GM18520 (cell line): Measurements from ENCODE around the gene CA5A.
A peak's percentile ranks its signal among the peaks of the same experiment; 100 is the strongest.
"Not testable (repeated sequence)": the region's sequence is repeated elsewhere in the genome, so short reads cannot be mapped to it uniquely, and the experiment has no call there.

Source experiments
- ATAC-seq: cut with Tn5 transposase; IDR thresholded peaks from one replicate; pipeline ENCODE4 v1.9.1; 2021; ENCODE audit not compliant: unreplicated experiment

CA5A gene

DNA sequence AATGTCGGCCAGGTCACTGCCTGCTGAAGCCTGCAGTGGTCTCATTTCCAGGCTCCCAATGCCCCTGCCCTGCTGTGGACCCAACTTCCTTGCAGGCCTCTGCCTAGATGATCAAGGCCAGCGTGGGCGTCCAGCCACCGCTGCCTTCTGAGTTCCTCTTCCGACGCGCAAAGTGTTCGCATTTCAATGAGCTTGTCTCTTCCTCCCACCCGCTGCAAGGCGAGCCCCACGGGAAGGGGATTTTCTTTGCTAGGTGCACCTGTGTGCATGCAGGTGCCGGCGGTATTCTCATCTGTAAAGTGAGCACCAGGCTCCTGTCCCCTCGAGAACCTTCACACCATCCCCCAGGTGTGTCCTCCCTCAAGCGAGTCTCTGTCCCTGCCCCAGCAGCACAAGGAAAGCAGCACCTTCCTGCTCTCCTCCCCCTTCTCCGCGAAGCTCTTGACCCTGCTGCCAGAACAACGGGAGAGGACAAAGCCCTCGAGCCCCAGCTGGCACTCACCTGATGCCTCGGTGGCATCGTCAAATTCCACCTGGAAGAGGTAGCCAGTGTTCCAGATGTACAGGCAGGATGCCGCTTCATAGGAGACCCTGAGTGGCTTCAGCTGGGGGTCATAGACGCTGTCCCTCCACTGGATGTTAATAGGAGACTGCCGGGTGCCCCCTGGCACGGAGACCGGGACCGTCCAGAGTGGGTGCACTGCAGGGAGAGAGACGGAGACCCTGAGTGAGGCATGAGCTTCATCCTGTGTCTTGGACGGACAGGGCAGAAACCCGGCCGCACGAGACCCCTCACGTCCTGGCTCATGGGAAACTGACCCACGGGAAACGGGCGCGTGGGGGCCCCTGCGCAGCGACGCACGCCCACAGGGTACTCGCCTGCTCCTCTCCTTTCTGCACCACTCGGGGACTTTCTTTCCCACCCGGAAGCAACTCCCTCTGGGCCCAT, 9.8 kb downstream of the CA5A start:
- ATAC-seq = no peak

DNA sequence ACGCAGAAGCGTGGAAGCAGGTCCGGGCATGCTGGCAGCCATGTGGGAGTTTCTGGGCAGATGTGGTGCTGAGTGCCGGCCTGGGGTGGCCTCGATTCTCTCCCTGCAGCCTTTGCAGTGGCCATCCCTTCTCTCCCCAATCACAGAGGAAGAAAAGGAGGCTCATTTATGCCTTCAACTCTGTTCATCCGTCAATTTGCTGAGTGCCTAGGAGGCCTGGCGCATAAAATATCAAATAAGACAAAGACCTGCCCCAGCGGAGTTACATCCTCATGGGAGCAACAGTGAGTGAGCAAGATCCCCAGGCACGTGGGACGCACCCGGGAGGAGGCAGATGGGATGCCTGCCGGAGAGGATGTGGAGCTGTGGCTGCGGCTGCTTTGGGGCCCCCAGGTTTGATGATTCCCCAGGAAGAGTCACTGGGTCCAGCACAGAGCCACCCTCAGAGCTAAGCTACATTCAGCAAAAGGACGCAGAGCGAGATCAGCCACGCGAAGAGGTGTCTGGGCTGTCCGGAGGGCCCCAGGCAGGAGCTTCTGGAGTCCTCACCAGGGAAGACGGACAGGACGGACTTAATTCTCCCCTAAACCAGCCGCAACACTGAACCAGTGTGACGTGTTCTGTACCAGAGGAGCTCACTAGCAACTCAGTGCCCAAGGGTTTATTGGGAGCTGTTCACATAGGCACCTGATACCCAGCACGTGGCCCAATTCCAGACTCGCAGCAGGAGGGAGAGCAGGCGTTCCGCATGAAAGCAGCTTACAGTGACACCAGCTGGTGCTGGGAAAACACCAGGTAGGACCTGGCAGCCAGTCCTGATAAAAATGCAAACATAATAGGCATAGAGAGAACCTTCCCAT, 11.3 kb downstream of the CA5A start:
- no peak for ATAC-seq

DNA sequence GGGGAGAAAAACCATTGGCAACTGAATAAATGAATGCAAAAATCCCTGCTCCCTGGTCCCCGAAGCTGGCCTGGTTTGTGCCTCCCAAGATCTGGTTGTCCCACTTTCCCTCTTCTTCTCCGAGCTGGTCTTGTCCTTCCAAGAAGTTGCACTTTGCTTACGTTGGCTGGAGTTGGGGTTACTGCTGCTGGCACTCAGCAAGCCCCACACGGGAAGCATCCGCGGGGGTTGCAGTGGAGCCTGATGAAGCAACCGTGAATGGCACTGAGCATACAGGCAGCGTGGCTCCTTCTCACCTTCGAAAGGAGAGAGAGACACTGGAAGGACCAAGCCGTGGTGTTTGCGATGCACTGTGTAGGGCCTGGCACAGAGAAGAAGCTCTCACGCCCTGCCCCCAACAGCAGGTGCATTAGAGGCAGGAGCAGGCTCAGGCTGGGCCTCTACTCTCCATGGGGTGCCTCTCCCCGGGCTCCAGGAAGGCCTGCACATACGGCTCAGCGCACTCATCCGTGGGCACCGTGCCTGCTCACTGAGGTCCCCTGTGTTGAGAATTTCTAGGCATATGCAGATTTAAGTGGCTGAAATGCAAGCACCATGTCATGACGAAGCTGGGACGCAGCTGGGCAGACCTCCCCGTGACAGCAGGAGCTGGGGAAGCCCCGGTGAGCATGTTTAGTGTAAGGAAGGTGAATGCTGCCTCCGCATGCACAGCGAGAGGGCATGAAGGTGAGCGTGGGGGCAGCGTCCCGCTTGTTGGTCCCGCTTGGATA, 12.1 kb downstream of the CA5A start:
- ATAC-seq = no peak

DNA sequence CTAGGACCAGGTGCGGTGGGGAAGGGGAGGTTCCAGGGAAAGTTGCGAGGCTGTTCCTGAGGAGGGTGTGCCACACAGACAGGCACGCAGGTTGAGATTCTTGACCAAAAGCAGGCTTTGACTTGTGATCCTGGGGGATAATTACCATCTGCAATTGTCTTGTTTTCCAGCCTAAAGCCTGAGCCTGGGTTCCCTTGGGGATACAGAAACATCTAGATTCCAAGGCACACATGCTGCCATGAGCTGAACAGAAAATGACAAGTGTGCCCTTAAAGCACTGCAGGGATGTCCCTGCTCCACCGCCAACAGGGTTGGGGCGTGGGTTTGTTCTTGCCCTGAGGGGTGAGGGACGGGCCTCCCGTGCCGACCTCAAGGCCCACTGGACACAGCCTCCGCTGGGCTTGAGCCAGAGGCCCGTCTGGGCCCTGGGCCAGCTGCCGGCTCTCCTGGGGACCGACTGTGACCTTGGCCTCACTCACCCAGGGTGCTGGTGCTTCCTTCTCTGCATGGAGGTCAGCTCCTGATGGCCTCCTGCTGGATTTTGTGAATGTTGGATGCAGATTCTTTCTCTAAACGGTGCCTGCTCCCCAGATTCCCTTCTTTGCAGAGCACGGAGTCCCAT, 14.0 kb downstream of the CA5A start:
- ATAC-seq = no peak

DNA sequence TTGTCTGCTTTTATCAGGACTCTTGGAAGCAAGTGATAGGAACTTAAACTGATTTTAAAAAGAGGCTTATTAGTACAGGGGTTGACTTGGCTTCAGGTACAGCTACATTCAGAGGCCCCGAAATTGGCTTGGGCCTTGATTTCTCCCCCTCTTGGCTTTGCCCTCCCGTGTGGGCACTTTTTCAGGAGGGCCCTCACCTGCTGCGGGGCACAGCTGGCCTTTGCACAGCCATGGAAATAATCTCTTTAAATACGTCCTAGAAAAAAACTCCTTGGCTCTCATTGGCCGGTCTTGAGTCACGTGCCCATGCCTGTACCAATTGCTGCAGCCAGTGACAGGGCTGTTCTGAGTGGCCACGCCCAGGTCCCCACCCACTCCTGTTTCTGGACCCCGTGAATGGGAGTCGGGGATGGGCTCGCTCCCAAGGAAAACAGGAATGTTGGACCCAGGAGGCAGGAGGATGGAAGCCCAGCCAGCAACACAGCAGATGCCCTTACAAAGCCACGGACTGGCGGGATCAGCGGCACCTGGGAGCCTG, 15.0 kb downstream of the CA5A start:
- no peak for ATAC-seq

DNA sequence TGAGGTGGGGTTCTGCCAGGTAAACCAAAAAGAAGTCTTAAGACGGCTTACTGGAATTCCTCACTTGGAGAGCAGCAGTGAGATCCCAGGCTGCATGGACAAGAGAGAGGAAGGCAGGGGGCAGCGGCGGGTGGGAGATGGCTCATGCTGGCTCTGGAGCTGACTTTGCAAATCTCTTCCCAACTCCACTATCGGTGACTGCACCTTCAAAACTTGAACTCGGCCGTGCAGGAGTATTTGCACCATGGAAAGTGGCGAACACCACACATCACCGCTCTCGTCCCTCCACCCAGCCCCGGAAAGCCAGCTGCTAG, 16.7 kb downstream of the CA5A start:
- ATAC-seq = no peak

DNA sequence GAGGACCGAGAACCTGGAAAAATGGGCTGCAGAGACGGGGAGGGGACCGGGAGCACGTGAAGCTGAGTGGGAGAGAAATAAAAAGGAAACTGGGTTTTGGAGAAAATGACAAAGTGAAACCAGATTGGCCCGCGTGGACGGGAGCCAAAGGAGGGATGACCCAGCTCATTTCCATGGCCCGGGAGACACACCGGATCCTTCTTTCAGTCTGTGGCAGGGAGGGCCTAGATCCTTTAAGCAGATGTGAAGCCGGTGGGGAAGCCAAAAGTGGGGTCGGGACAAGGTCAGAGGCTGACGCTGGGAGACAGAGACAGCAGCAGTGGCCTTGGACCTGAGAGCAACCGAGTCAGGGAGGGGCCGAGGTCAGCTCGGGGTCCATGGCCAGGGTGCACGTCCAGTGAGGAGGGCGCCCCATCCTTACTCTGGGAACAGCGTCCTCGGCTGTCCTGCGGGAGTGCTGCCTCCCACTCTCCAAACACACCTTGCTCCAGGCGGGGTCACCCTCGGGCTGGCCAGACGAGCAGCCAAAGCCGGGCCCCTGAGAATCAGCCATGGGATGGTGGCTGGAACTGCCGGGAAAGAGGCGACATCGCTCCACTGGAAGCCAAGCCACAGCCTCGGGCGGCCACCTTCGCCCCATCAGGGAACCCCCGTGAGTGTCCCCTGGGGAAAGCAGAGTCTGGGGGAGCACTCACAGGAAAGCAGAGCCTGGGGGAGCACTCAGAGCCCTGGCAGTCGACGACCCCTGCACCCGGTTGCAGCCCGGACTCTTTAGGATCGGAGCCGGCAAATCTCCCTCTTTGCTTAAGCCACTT, 17.3 kb downstream of the CA5A start:
- ATAC-seq = no peak

DNA sequence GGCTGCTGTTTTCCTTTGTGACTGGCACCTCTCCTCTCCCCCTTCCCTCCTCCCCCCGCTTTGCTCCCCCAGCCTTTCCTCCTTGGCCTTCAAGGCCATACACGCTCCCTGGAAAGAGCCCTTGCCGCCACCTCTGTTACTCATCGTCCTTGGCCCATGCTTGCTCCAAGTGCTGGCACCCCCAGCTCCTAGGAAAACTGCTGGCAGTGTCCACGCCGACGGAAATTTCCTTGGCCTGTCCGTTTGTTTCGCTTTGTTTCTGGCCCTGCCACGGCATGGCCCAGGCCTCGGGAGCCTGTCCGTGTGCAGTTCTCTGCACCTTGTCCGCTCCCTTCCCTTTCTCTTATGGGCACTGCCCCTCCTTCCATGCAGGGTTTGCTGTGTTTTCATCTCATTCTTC, 18.0 kb downstream of the CA5A start:
- no peak for ATAC-seq

DNA sequence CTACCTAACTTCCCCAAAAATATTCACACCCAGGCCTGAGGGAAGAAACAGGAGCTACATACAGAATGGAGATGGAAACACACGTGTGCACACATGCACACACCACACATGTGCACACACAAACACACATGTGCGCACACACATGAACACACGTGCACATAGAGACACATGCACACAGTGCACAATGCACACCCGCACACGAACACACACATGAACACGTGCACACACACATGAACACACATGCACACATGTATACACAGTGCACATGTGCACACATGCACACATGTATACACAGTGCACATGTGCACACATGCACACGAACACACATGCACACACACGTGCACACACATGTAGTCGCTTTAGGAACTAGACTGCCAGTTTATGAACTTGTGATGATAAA, 18.8 kb downstream of the CA5A start:
- ATAC-seq = no peak

DNA sequence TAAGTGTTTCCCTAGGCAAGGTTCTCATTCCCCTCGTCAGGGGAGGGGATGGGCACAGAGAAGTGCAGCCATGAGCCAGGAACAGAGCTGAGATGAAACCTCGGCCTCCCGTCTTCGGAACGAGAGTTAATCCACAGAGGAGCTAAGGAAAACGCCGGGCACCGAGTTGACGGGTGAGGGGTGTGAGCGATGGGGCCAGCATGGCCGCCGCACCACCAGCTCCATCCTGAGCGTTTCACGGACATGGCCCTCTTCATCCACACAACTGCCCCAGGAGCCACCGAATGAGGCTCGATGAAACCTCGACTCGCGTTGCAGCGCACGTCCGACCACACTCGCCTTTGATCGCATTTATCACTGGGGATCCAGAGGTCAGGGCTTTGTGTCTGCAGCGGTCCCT, 21.5 kb downstream of the CA5A start:
- ATAC-seq = no peak

DNA sequence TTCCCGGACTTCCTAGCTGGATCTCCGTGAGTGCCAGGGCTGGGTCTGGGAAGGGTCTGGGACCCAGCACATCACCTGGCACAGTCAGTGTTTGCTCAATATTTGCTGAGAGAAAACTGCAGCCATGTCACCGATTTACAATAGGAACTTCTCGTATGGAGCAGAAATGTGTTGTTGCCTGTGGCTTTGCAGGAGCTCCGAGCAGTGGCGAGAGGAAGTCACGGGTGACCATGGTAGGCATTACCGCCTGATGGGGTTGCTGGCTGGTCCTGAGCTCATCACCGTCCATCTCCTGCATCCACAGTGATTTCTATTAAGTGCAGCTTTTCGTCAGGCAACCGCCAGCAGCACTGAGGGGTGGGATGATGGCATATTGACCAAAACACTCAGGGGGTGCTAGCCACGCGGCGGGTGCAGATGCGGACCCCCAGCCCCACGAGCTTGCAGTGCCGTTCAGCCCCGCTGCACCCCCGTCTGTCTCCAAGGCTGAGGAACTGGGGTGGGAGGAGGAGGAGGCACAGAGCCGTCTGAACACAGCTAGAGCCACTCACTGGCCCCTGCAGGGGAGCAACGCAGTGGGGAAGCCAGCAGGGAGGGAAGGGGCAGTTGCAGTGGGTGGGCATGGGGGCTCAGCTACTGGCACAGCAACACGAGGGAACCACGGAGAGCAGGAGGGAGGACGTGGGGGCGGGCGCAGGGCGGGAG, 22.2 kb downstream of the CA5A start:
- ATAC-seq = not testable (repeated sequence)

DNA sequence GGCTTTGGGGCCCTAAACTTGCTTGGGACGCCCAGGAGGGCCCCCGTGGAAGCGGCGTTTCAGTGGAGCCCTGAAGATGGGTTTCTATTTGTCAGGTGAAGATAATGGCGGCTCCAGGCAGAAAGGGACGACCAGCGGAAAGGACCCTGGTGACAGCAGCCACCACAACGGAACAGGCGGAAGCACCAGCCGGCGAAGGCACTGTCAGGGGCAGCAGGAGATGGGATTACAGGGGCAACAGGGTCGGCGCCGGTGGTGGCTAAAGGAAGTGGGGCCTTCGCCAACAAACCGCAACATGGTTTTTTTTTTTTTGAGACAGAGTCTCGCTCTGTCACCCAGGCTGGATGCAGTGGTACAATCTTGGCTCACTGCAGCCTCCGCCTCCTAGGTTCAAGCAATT, 23.6 kb downstream of the CA5A start:
- ATAC-seq = not testable (repeated sequence)

DNA sequence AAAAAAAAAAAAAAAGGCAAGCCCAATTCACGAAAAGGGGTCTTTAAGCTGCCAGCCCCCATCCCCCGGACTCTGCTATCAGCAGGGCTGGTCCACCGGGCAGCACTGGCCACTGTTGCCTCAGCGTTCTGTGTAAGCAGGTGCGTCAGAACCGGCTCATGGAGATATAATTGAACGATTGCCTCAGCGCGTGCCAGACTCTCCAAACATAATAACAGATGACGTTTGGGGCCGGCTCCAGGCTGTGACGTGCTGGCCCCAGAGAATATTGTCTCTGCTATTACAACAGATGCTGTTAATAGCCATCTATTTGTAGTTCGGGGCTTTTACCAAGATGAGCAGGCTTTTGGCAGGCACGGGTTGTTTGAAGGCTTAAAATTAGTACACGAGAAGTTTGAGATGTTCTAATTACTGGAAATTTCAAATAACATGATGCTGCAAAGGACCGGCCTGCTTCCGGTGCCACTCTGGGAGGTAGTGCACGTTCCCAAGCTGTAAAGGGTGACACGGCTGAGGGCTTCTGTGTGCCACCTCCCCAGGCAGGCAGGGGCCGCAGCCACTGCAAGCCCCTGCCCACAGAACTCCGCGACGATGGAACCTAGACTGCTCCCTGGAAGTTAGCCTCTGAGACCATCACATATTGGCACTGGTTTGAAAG, 25.1 kb downstream of the CA5A start:
- ATAC-seq = not testable (repeated sequence)

DNA sequence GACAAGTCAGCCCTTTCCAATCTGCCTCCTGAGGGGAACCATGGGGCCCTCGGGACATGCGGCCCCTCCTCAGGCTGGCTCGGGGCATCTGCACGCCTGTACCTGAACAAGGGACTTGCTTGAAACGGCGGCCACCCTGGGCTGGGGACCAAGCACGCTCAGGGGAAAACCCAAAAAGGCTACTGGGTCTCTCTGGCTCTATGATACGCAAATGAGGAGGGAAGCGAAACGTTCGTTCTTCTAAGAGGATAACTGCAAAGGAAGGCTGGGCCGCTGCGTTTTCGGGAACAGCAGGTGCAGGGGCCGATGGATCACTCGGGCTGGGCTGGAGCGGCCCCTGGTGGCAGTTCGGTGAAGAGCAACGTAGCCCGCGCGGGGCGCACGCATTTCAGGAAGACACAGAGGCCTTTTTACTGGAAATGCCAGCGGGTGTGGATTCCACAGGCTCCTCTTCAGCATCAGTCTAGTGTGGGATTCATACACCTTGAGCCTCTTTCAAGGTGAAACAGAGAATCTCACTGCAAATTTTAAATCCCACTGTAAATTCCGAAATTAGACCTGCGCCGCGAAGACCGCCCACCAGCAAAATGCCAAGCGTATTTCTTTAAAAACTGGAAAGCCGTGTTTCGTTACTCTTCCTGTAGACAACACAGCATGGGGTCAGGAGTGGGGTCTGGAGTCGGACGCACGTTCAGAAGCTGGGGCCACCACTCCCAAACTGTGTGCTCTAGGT, 27.0 kb downstream of the CA5A start:
- peak; percentile 53 for ATAC-seq

DNA sequence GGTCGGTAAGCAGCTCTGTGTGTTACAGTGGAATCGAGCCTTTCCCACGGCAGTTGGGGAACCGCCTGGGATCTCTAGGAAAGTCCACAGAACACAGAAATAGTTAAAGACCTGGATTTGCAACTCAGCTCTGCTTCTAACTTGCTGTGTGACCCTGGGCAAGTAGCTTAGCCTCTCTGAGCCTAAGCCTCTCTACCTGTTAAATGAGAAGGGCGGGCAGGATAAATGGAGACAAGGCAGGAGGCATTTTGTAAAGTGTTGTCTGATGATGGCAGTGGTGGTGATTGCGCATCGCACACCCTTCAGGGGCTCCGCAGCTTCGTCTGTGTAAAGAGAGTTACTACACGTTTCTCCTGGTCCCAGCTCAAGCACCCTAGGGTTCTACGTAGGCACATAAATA, 28.2 kb downstream of the CA5A start:
- not testable (repeated sequence) for ATAC-seq

DNA sequence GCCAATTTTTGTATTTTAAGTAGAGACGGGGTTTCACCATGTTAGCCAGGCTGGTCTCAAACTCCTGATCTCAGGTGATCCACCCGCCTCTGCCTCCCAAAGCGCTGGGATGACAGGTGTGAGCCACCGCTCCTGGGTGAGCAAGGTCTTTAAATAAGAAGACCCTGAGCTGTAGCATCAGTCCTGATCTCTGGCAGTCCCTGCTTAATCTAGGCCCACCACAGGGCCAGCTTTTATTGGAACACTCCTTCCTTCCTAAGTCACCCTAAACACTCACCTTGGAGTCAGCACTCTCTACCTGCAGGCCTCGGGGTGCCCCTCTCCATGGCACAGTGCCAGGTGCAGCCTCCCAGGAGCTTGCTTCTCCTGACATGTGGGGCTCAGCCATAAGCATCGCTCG, 30.8 kb downstream of the CA5A start:
- not testable (repeated sequence) for ATAC-seq

DNA sequence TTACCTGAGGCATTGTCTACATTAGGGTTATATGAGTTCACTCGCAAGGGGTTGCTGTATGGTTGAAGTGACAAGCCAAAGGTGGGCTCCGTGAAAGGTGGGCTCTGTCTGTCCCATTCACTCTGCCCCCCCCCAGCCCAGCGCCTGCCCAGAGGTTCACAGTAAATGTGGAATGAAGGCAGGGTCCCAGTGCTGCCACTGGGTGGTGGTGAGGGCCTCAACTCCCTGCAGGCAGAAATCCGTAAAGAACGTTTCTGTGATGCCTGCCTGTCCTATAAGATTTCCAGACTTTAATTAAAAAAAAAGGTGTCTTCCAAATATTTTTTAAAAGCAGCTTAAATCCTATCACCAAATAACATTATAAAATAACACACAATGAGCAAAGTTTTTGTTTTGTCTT, 31.4 kb downstream of the CA5A start:
- not testable (repeated sequence) for ATAC-seq

DNA sequence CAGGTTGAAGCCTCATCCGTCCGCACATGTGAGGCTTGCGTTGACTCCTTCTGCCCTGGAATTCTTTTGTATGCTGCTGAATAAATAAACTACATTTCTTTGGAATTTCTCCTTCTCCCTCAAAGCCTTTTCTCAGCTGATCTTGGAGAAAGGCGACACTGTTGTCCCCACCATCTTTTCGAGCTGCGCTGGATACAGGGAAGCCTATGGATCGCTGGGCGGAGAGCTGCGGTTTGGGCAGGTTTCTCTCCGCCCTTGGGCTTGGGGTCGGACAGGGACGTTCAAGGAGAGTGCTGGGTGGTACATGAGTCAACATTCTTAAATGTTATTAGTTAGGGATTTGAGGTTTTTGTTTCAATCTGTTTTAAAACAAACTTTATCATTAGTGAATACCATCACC, 35.8 kb downstream of the CA5A start:
- not testable (repeated sequence) for ATAC-seq
